HEK293 (cell line): ENCODE measurements around the gene CWF19L1.

ENCODE experiments used
- FEZF1 ChIP-seq: fragments of 450-650 bp; formaldehyde crosslinking; IDR thresholded peaks from 2 replicates; pipeline ENCODE4 v1.5.1; 2016; ENCODE audit warnings: missing biosample characterization, missing genetic modification characterization
- IKZF3 ChIP-seq: fragments of 450-650 bp; IDR thresholded peaks from 2 replicates; pipeline ENCODE4 v1.5.0; 2018; ENCODE audit warnings: missing biosample characterization, mild to moderate bottlenecking, missing genetic modification characterization, moderate library complexity
- KLF1 ChIP-seq: fragments of 450-650 bp; formaldehyde crosslinking; IDR thresholded peaks from 2 replicates; pipeline ENCODE4 v1.5.1; 2016; ENCODE audit warnings: missing biosample characterization, missing genetic modification characterization
- ZBTB21 ChIP-seq: fragments of 450-650 bp; formaldehyde crosslinking; IDR thresholded peaks from 2 replicates; pipeline ENCODE4 v1.5.1; 2017; ENCODE audit warnings: missing biosample characterization, missing genetic modification characterization
- ZEB2 ChIP-seq: fragments of 450-650 bp; formaldehyde crosslinking; IDR thresholded peaks from 2 replicates; pipeline ENCODE4 v1.5.1; 2016; ENCODE audit warnings: missing biosample characterization, missing genetic modification characterization
- ZFHX2 ChIP-seq: fragments of 450-650 bp; formaldehyde crosslinking; conservative IDR thresholded peaks from 2 replicates; pipeline ENCODE4 v1.5.1; 2016; ENCODE audit warnings: missing biosample characterization, missing genetic modification characterization
- ZNF302 ChIP-seq: fragments of 450-650 bp; formaldehyde crosslinking; IDR thresholded peaks from 2 replicates; pipeline ENCODE4 v1.5.1; 2016; ENCODE audit warnings: missing biosample characterization, missing genetic modification characterization, low read depth
- ZNF324 ChIP-seq: fragments of 450-650 bp; formaldehyde crosslinking; IDR thresholded peaks from 2 replicates; pipeline ENCODE4 v1.5.1; 2016; ENCODE audit warnings: missing biosample characterization, missing genetic modification characterization
- ZNF433 ChIP-seq: fragments of 450-650 bp; formaldehyde crosslinking; IDR thresholded peaks from 2 replicates; pipeline ENCODE4 v1.5.1; 2016; ENCODE audit warnings: missing biosample characterization, missing genetic modification characterization, low read depth
- ZNF658 ChIP-seq: fragments of 450-650 bp; formaldehyde crosslinking; IDR thresholded peaks from 2 replicates; pipeline ENCODE4; 2016; ENCODE audit warnings: missing biosample characterization, missing genetic modification characterization
- ZSCAN30 ChIP-seq: fragments of 450-650 bp; IDR thresholded peaks from 2 replicates; pipeline ENCODE4 v1.5.1; 2018; ENCODE audit warnings: missing biosample characterization, mild to moderate bottlenecking, missing genetic modification characterization, moderate library complexity
- ZXDB ChIP-seq: fragments of 450-650 bp; formaldehyde crosslinking; IDR thresholded peaks from 2 replicates; pipeline ENCODE4 v1.5.1; 2016; ENCODE audit warnings: missing biosample characterization, missing genetic modification characterization
- TF ChIP-seq, protein P1 (sequence below): fragments of 450-650 bp; formaldehyde crosslinking; conservative IDR thresholded peaks from 2 replicates; pipeline ENCODE4 v1.5.1; 2016; ENCODE audit warnings: low read depth, missing biosample characterization, missing genetic modification characterization
- TF ChIP-seq, protein P2 (sequence below): fragments of 450-650 bp; formaldehyde crosslinking; IDR thresholded peaks from 2 replicates; pipeline ENCODE4 v1.5.1; 2016; ENCODE audit warnings: missing biosample characterization, missing genetic modification characterization
- TF ChIP-seq, protein P3 (sequence below): fragments of 450-650 bp; formaldehyde crosslinking; IDR thresholded peaks from 2 replicates; pipeline ENCODE4 v1.5.1; 2016; ENCODE audit warnings: missing biosample characterization, missing genetic modification characterization
- TF ChIP-seq, protein P4 (sequence below): fragments of 450-650 bp; formaldehyde crosslinking; IDR thresholded peaks from 2 replicates; pipeline ENCODE4 v1.5.1; 2016; ENCODE audit warnings: missing biosample characterization, missing genetic modification characterization
- TF ChIP-seq, protein P5 (sequence below): fragments of 450-650 bp; formaldehyde crosslinking; IDR thresholded peaks from 2 replicates; pipeline ENCODE4 v1.5.1; 2016; ENCODE audit warnings: missing biosample characterization, missing genetic modification characterization, low read depth
- TF ChIP-seq, protein P6 (sequence below): fragments of 450-650 bp; formaldehyde crosslinking; IDR thresholded peaks from 2 replicates; pipeline ENCODE4 v1.5.1; 2016; ENCODE audit warnings: missing biosample characterization, missing genetic modification characterization

The CWF19L1 gene

DNA sequence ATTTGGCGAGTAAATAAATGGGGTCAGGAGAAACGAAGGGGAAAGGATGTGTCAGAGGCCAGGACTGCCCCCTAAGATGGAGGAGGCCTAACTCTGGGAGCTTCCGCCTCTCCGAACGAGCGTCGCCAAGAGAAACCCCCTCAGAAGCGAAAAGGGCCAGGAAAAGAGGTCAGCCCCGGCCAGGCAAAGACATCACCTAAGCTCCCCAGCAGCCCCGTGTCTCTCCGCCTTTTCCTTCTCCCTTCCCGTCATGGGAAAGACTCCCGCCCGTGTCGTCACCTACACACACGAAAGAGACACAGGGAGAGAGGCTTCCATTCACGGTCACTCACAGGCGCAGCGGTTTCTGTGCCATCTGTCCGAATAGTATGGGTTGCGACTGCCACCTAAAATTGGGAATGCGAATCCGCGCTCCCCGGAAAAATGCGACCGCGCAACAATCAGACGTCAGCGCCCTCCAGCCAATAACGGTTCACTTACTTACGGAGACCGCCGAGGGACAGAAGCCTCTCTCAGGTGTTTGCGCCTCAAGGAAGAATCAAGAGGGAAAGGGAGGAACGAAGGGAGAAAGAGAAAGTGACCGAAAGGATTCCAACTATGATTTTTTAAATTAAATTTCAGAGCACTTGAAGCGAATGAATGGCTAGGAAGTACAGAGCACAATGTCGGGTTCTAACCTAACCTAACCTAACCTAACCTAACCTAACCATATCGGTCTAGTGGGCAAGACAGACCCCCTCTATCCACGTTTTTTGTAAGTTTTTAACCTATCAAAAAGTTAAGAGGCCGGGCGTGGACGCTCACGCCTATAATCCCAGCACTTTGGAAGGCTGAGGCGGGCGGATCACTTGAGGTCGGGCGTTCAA is at the start of gene CWF19L1 (continued):
- TF ChIP-seq, protein P1, sequence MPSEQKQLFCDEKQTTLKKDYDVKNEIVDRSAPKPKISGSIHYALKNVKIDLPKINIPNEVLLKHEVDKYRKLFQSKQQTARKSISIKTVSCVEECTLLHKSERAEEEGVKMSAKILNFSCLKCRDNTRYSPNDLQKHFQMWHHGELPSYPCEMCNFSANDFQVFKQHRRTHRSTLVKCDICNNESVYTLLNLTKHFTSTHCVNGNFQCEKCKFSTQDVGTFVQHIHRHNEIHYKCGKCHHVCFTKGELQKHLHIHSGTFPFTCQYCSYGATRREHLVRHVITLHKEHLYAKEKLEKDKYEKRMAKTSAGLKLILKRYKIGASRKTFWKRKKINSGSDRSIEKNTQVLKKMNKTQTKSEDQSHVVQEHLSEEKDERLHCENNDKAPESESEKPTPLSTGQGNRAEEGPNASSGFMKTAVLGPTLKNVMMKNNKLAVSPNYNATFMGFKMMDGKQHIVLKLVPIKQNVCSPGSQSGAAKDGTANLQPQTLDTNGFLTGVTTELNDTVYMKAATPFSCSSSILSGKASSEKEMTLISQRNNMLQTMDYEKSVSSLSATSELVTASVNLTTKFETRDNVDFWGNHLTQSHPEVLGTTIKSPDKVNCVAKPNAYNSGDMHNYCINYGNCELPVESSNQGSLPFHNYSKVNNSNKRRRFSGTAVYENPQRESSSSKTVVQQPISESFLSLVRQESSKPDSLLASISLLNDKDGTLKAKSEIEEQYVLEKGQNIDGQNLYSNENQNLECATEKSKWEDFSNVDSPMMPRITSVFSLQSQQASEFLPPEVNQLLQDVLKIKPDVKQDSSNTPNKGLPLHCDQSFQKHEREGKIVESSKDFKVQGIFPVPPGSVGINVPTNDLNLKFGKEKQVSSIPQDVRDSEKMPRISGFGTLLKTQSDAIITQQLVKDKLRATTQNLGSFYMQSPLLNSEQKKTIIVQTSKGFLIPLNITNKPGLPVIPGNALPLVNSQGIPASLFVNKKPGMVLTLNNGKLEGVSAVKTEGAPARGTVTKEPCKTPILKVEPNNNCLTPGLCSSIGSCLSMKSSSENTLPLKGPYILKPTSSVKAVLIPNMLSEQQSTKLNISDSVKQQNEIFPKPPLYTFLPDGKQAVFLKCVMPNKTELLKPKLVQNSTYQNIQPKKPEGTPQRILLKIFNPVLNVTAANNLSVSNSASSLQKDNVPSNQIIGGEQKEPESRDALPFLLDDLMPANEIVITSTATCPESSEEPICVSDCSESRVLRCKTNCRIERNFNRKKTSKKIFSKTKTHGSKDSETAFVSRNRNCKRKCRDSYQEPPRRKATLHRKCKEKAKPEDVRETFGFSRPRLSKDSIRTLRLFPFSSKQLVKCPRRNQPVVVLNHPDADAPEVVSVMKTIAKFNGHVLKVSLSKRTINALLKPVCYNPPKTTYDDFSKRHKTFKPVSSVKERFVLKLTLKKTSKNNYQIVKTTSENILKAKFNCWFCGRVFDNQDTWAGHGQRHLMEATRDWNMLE (tag by site-specific recombination) = peak; percentile 68
- TF ChIP-seq, protein P2, sequence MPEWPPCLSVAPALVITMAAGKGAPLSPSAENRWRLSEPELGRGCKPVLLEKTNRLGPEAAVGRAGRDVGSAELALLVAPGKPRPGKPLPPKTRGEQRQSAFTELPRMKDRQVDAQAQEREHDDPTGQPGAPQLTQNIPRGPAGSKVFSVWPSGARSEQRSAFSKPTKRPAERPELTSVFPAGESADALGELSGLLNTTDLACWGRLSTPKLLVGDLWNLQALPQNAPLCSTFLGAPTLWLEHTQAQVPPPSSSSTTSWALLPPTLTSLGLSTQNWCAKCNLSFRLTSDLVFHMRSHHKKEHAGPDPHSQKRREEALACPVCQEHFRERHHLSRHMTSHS (tag by site-specific recombination) = no peak
- TF ChIP-seq ZNF658 (tag by site-specific recombination) (no peak), ZFHX2 (no peak), ZNF302 (no peak), ZEB2 (peak; percentile 62; the same call in 1 of the 2 replicates), ZXDB (tag by site-specific recombination) (peak; percentile 85), ZNF324 (tag by site-specific recombination) (peak; percentile 51; the same call in 1 of the 2 replicates), FEZF1 (no peak), ZSCAN30 (tag by site-specific recombination) (0 out of 2 replicates have a peak, but pooled peaks have one; percentile 8), ZNF433 (tag by site-specific recombination) (no peak), KLF1 (tag by site-specific recombination) (no peak), ZBTB21 (0 out of 2 replicates have a peak, but pooled peaks have one; percentile 58), IKZF3 (tag by site-specific recombination) (peak; percentile 99)
- TF ChIP-seq, protein P3, sequence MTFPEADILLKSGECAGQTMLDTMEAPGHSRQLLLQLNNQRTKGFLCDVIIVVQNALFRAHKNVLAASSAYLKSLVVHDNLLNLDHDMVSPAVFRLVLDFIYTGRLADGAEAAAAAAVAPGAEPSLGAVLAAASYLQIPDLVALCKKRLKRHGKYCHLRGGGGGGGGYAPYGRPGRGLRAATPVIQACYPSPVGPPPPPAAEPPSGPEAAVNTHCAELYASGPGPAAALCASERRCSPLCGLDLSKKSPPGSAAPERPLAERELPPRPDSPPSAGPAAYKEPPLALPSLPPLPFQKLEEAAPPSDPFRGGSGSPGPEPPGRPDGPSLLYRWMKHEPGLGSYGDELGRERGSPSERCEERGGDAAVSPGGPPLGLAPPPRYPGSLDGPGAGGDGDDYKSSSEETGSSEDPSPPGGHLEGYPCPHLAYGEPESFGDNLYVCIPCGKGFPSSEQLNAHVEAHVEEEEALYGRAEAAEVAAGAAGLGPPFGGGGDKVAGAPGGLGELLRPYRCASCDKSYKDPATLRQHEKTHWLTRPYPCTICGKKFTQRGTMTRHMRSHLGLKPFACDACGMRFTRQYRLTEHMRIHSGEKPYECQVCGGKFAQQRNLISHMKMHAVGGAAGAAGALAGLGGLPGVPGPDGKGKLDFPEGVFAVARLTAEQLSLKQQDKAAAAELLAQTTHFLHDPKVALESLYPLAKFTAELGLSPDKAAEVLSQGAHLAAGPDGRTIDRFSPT (tag by site-specific recombination) = 0 out of 2 replicates have a peak, but pooled peaks have one; percentile 32
- TF ChIP-seq, protein P4, sequence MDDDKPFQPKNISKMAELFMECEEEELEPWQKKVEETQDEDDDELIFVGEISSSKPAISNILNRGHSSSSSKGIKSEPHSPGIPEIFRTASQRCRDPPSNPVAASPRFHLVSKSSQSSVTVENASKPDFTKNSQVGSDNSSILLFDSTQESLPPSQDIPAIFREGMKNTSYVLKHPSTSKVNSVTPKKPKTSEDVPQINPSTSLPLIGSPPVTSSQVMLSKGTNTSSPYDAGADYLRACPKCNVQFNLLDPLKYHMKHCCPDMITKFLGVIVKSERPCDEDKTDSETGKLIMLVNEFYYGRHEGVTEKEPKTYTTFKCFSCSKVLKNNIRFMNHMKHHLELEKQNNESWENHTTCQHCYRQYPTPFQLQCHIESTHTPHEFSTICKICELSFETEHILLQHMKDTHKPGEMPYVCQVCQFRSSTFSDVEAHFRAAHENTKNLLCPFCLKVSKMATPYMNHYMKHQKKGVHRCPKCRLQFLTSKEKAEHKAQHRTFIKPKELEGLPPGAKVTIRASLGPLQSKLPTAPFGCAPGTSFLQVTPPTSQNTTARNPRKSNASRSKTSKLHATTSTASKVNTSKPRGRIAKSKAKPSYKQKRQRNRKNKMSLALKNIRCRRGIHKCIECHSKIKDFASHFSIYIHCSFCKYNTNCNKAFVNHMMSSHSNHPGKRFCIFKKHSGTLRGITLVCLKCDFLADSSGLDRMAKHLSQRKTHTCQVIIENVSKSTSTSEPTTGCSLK = no peak
- TF ChIP-seq, protein P5, sequence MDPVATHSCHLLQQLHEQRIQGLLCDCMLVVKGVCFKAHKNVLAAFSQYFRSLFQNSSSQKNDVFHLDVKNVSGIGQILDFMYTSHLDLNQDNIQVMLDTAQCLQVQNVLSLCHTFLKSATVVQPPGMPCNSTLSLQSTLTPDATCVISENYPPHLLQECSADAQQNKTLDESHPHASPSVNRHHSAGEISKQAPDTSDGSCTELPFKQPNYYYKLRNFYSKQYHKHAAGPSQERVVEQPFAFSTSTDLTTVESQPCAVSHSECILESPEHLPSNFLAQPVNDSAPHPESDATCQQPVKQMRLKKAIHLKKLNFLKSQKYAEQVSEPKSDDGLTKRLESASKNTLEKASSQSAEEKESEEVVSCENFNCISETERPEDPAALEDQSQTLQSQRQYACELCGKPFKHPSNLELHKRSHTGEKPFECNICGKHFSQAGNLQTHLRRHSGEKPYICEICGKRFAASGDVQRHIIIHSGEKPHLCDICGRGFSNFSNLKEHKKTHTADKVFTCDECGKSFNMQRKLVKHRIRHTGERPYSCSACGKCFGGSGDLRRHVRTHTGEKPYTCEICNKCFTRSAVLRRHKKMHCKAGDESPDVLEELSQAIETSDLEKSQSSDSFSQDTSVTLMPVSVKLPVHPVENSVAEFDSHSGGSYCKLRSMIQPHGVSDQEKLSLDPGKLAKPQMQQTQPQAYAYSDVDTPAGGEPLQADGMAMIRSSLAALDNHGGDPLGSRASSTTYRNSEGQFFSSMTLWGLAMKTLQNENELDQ (tag by site-specific recombination) = no peak
- TF ChIP-seq, protein P6, sequence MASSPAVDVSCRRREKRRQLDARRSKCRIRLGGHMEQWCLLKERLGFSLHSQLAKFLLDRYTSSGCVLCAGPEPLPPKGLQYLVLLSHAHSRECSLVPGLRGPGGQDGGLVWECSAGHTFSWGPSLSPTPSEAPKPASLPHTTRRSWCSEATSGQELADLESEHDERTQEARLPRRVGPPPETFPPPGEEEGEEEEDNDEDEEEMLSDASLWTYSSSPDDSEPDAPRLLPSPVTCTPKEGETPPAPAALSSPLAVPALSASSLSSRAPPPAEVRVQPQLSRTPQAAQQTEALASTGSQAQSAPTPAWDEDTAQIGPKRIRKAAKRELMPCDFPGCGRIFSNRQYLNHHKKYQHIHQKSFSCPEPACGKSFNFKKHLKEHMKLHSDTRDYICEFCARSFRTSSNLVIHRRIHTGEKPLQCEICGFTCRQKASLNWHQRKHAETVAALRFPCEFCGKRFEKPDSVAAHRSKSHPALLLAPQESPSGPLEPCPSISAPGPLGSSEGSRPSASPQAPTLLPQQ = peak; percentile 69; the same call in 1 of the 2 replicates
